SU-DHL-6 (cell line): ENCODE data around the gene PTPN6.

Source experiments
- H2AFZ ChIP-seq: fragments of 200-600 bp; sonication (generic); 2 replicates; pipeline ENCODE4 v1.6.1; 2014; ENCODE audit warnings: low read depth, mild to moderate bottlenecking, moderate library complexity, mixed read lengths, antibody characterized with exemption, low read length; ENCODE audit not compliant: severe bottlenecking
- H3F3A ChIP-seq: fragments of 200-600 bp; shearing (Covaris generic); 2 replicates; pipeline ENCODE4 v1.6.0; 2016; ENCODE audit warnings: antibody characterized with exemption, mild to moderate bottlenecking; ENCODE audit not compliant: insufficient read depth
- H3K27ac ChIP-seq: fragments of 200-600 bp; sonication (generic); 2 replicates; pipeline ENCODE4 v1.5.1; 2016; ENCODE audit warnings: low read depth, mild to moderate bottlenecking, low read length, moderate library complexity, mixed read lengths
- H3K27me3 ChIP-seq: fragments of 200-600 bp; sonication (generic), shearing (Covaris generic); 2 replicates; pipeline ENCODE4 v1.6.0; 2014; ENCODE audit warnings: mild to moderate bottlenecking, low read length
- H3K36me3 ChIP-seq: fragments of 200-600 bp; sonication (generic); 2 replicates; pipeline ENCODE4 v1.6.1; 2014; ENCODE audit warnings: mild to moderate bottlenecking, low read length, mixed read lengths
- H3K4me2 ChIP-seq: fragments of 300-600, 200-600 bp; shearing (Covaris generic), sonication (generic); 2 replicates; pipeline ENCODE4 v1.6.0; 2014; ENCODE audit warnings: low read length, low read depth, mild to moderate bottlenecking; ENCODE audit not compliant: poor library complexity, severe bottlenecking
- H3K4me3 ChIP-seq: fragments of 200-600 bp; sonication (generic); 2 replicates; pipeline ENCODE4 v1.5.1; 2014; ENCODE audit warnings: antibody characterized with exemption, low read length, mild to moderate bottlenecking, mixed read lengths; ENCODE audit not compliant: insufficient read depth, poor library complexity, severe bottlenecking
- H3K79me2 ChIP-seq: fragments of 200-600 bp; sonication (generic); 2 replicates; pipeline ENCODE4 v1.6.1; 2014; ENCODE audit warnings: mild to moderate bottlenecking, low read length, moderate library complexity; ENCODE audit not compliant: insufficient read depth
- H3K9ac ChIP-seq: fragments of 200-600 bp; sonication (generic); 2 replicates; pipeline ENCODE4 v1.7.0; 2014; ENCODE audit warnings: mild to moderate bottlenecking, low read length
- H3K9me2 ChIP-seq: fragments of 200-600 bp; sonication (generic); replicated peaks from 2 replicates; pipeline ENCODE4 v1.6.1; 2014; ENCODE audit warnings: low read length; ENCODE audit not compliant: insufficient read depth
- H3K9me3 ChIP-seq: fragments of 200-600 bp; sonication (generic); 2 replicates; pipeline ENCODE4 v1.6.1; 2014; ENCODE audit warnings: low read length, mixed read lengths; ENCODE audit not compliant: insufficient read depth
- H4K20me1 ChIP-seq: fragments of 200-600 bp; sonication (generic); 2 replicates; pipeline ENCODE4 v1.6.1; 2014; ENCODE audit warnings: low read depth, mild to moderate bottlenecking, antibody characterized with exemption, low read length, moderate library complexity, mixed read lengths
- EZH2phosphoT487 ChIP-seq: fragments of 200-600 bp; sonication (generic), shearing (Covaris generic); conservative IDR thresholded peaks from 2 replicates; pipeline ENCODE4 v1.6.1; 2018; ENCODE audit warnings: mild to moderate bottlenecking, antibody characterized with exemption, low read length, moderate library complexity, mixed read lengths
- TF ChIP-seq, protein P1 (sequence below): fragments of 200-600 bp; sonication (generic); IDR thresholded peaks from one replicate; pipeline ENCODE4 v1.5.1; 2017; ENCODE audit warnings: antibody characterized with exemption, mild to moderate bottlenecking, low read length, moderate library complexity; ENCODE audit not compliant: insufficient read depth, poor library complexity, severe bottlenecking

Gene PTPN6

DNA sequence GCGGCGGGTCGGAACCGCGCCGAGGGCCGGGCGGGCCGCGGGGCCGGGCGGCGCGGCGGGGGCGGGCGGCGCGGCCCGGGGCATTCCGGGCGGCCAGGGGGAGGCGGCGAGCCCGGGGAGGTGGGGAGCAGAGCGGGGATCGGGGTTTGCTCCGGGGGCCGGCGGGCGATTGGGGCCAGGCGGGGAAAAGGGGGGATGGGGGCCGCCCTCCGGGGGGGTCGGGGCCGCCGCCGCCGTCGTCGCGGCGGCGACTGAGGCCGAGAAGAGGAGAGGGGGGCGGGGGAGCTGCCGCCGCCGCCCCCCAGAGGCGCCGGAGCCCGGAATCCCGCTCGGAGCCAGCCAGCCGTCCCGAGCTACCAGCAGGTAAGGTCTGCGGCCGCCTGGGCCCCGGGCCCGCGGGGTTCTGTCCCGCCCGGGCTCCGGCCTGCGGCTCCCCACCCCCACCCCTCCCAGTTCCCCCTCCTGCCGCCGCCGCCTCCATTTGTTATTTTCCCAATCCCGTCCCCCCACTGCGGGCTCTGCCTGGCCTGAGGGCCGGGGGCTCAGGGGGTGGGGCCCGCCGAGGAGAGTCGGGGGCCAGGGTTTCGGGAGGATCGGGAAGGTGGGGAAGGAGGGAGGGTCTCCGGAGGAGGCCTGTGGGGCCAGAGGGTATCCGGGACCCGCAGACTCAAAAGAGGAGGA is 23.0 kb upstream of the PTPN6 start:
- Histone ChIP-seq H3K27me3 (0 out of 2 replicates have a peak, but pooled peaks cover 5% of the 10 kb centered on the region), H3F3A (no peaks in the 10 kb centered on the region; the same call in 1 of the 2 replicates), H2AFZ (no peak overlapping the region)

DNA sequence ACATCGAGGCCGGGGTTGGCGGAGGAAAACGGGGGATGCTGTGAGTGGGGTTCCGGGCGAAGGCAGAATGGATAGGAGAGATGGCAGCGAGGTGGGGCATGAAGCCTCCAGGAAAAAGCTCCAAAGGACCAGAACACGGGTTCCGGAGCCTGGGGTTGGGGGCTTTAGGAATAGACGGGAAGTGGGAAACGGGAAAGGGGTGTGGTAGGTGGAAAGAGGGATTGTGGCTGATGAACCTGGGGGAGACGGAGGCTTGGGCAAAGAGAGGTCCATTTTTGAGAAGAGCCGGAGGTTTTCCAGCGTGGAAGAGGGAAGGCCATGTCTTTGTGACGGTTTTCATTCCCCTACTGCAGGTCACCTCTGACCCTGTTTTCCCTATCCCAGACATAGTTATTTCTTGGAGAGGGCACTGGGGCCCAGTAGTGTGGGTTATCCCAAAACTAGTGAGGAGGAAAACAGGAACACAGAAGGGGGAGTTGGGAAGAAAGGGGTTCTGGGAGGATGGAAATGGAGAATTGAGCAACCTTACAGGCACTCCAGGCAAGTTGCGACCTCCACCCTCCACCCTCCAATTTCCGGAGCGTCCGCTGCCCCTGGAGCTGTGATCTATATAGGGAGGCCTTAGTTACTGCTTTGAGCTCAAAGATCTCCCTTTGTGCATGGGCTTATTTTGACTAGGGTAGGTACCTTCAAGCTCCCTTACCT is 22.3 kb upstream of the PTPN6 start:
- no peaks in the 10 kb centered on the region for H4K20me1 ChIP-seq
- H3K4me3 ChIP-seq: no peak overlapping the region
- H3K4me2 ChIP-seq: no peak overlapping the region
- no peaks in the 10 kb centered on the region for H3K36me3 ChIP-seq
- H2AFZ ChIP-seq: no peak overlapping the region
- TF ChIP-seq EZH2phosphoT487: no peak
- TF ChIP-seq, protein P1, sequence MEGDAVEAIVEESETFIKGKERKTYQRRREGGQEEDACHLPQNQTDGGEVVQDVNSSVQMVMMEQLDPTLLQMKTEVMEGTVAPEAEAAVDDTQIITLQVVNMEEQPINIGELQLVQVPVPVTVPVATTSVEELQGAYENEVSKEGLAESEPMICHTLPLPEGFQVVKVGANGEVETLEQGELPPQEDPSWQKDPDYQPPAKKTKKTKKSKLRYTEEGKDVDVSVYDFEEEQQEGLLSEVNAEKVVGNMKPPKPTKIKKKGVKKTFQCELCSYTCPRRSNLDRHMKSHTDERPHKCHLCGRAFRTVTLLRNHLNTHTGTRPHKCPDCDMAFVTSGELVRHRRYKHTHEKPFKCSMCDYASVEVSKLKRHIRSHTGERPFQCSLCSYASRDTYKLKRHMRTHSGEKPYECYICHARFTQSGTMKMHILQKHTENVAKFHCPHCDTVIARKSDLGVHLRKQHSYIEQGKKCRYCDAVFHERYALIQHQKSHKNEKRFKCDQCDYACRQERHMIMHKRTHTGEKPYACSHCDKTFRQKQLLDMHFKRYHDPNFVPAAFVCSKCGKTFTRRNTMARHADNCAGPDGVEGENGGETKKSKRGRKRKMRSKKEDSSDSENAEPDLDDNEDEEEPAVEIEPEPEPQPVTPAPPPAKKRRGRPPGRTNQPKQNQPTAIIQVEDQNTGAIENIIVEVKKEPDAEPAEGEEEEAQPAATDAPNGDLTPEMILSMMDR: no peak
- H3K9ac ChIP-seq: no peak overlapping the region
- H3K27me3 ChIP-seq: 0 out of 2 replicates have a peak, but pooled peaks cover 5% of the 10 kb centered on the region
- H3K27ac ChIP-seq: no peak overlapping the region
- H3F3A ChIP-seq: peaks cover 5% of the 10 kb centered on the region; the same call in 1 of the 2 replicates
- no peaks in the 10 kb centered on the region for H3K9me2 ChIP-seq
- H3K9me3 ChIP-seq: no peaks in the 10 kb centered on the region
- no peaks in the 10 kb centered on the region for H3K79me2 ChIP-seq

More for the DNA sequence above, 23.0 kb upstream of the PTPN6 start:
- H3K9me3 ChIP-seq: no peaks in the 10 kb centered on the region
- H3K9ac ChIP-seq: no peak overlapping the region
- TF ChIP-seq EZH2phosphoT487: no peak
- H3K36me3 ChIP-seq: no peaks in the 10 kb centered on the region
- no peaks in the 10 kb centered on the region for H3K79me2 ChIP-seq
- no peaks in the 10 kb centered on the region for H3K9me2 ChIP-seq
- no peak overlapping the region for H3K4me2 ChIP-seq
- H3K27ac ChIP-seq: no peak overlapping the region
- no peak overlapping the region for H3K4me3 ChIP-seq
- no peaks in the 10 kb centered on the region for H4K20me1 ChIP-seq

DNA sequence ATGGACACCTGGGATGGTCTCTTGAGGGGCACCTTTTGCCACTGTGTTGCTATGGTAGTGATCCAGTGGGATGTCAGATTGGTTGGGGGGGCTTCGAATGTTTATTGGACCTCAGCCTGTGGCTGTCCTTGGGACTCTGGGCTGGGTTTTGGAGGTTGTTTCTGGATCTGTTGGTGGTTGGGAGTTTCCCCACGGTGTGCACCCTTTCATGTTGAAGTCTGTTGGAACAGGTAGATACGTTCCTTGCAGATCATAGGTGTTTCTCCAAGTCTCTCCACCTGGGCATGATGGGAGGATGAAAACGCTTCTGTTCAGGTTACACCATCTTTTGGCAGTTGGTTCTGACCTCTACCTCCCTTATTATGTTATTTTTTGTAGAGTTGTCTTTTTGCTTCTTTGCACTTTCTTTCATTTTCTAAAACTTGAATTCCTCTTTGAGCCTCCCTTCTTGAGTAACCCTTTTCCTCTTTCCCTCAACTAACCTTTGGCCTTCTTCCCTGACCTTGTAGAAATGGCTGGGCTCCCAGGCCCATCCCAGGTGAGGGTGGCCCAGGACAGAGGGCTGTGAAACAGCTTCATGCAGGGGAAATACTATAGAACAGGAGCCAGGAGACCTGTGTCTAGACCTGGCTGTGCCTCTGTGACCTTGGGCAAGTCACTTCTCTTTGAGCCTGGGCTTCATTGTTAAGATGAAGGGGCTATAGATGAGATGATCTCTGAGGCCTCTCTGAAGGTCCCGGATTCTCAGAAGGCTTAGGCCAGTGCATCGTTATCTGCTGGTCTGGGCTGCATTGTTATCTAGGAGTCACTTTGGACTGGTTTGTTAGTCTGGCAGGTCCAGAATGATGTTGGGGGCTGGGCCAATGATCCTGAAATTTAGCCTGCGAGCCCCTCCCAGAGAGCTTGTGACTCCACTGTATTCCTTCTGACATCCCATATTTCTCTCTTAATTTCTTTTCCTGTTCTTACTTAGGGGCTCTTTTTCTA is 21.4 kb upstream of the PTPN6 start:
- Histone ChIP-seq H3K9ac (no peak overlapping the region), H3K9me3 (no peaks in the 10 kb centered on the region), H3K4me2 (no peak overlapping the region), H3K36me3 (no peaks in the 10 kb centered on the region), H3F3A (peaks cover 5% of the 10 kb centered on the region; the same call in 1 of the 2 replicates), H3K4me3 (no peak overlapping the region), H3K9me2 (no peaks in the 10 kb centered on the region), H3K79me2 (no peaks in the 10 kb centered on the region), H4K20me1 (no peaks in the 10 kb centered on the region), H2AFZ (no peak overlapping the region), H3K27me3 (0 out of 2 replicates have a peak, but pooled peaks cover 5% of the 10 kb centered on the region), H3K27ac (no peak overlapping the region)
- TF ChIP-seq EZH2phosphoT487: no peak
- TF ChIP-seq, protein P1: no peak
